NCI-H2227 treated with DMSO at 0.1 percent for 48 hours (cell line): Measurements from ENCODE around the gene LENG9.
"Not testable (repeated sequence)": the region's sequence is repeated elsewhere in the genome, so short reads cannot be mapped to it uniquely, and the experiment has no call there.

ENCODE experiments used
- DNase-seq: peaks from one replicate; lab custom pipeline; 2025; lab: John Stamatoyannopoulos, UW

LENG9 gene

DNA sequence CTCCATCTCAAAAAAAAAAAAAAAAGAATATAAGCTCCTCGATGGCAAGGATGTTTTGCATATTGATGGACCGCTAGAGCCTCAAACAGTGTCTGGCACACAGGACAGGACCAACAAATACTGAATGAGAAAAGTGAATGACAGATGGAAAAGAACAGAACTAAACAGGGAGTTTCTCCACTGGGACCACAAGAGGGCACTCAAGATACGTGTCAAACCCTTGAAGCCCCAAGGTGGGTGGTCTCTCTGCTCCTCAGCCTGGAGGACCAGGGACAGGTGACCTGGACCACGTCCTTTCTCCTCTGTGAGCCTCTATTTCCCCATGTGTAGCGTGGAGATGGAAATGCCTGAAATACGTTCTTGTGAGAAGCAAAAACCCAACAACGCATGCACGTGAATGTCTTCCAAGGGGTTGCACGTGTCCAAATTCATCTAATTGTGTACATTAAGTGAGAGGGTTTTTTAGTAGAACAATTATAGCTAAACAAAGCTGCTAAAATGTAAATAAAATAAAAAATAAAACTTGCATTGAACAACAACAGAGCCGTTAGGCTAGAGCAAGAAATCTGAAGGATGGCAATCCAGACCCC is 15.2 kb upstream of the LENG9 start:
- DNase-seq: peak; percentile 81

DNA sequence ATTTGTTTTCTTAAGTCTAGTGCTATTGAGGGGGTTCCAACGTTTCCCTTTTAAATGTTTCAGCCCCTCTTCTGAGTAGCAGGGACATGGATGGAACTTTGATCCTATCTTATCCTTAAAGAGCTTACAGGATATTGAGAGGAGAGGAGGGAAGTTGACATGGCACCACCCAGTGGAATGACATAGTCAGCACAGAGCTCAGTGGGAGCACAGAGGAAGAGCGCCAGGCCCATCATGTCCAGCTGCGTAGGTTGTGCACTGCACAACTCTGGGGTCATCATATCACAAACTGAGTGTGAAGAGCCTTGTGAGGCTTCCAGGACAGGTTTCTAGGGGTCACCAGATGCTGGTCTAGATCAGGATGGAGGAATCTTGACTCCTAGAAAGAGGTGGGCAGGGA is 14.1 kb upstream of the LENG9 start:
- no peak for DNase-seq

DNA sequence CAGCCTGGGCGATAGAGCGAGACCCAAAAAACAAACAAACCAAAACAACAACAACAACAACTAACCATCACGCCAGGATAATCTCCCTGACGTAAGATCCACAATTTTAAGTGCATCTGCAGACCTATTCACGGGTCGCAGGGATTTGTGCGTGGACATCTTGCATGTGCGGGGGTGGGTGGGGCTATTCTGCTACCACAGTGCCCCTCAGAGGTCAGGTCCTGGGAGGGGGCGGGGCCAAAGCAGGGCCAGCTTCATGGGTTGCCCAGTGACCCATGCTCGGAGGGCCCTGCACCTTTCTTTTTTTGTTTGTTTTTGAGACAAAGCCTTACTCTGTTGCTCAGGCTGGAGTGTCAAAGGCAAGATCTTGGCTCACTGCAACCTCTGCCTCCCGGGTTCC is 12.1 kb upstream of the LENG9 start:
- DNase-seq: no peak

DNA sequence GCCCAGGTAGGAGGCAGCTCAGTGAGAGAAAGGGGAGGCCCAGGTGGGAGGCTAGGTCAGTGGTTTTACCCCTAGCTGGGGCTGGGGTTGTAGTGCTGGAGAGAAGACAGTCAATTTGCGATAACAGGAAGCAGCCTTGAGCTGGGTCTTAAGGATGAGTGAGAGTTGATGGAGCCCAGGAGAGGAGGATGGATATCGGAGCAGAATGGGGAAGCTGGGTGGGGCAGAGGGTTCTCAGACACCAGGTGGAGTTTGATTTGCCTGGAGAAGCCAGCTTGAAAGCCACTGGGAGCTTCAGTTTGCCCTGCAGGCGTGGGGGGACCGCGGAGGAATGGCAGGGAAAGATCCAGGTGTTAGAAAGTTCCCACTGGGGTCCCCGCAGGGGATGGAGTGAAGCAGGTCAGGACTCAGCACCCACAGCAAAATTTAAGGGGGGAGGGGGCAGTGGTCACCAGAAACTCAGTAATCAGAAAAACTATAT is 10.4 kb upstream of the LENG9 start:
- DNase-seq: no peak

DNA sequence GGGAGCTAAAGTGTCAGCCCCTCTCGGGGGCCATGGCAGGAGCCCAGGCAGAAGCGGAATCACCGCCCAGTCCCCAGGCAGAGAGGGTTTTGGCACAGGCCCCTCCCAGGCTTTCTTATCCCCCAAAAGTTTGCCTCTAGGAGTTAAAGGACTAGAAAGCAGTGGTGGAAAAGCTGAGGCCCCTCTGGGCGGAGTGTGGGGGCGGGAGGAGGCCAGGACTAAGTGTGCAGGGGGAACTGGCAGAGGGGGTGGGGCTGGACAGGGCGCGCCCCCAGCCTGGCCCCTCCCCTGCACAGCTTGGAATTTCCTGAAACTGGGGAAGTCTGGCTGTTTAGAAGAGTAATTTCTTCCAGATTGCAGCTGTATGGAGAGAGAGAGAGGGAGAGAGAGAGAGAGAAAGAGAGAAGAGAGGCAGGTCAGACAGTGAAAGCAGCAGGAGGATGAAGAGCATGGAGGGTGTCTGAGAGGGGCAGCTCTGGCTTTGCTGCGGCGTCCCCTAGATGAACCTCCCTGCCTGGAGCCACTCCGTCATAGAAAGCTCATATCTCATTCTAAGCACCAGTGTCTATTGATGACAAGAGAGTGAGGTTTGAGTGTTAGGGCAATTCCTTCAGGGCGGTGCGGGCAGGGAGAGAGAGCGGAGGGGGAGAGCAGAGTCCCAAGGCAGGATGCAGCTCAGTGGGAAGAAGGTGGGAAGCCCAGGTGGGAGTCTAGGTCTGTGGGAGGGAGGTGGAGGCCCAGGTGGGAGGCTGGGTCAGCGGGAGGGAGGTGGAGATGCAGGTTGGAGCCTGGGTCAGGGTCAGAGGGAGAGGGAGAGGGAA is 9.7 kb upstream of the LENG9 start, which contains the start of gene CDC42EP5:
TSS of gene CDC42EP5 (minus strand) at position 226 of the 821 bp plus-strand sequence. CDS start 7,749 bp downstream, outside the sequence.
- DNase-seq: no peak

DNA sequence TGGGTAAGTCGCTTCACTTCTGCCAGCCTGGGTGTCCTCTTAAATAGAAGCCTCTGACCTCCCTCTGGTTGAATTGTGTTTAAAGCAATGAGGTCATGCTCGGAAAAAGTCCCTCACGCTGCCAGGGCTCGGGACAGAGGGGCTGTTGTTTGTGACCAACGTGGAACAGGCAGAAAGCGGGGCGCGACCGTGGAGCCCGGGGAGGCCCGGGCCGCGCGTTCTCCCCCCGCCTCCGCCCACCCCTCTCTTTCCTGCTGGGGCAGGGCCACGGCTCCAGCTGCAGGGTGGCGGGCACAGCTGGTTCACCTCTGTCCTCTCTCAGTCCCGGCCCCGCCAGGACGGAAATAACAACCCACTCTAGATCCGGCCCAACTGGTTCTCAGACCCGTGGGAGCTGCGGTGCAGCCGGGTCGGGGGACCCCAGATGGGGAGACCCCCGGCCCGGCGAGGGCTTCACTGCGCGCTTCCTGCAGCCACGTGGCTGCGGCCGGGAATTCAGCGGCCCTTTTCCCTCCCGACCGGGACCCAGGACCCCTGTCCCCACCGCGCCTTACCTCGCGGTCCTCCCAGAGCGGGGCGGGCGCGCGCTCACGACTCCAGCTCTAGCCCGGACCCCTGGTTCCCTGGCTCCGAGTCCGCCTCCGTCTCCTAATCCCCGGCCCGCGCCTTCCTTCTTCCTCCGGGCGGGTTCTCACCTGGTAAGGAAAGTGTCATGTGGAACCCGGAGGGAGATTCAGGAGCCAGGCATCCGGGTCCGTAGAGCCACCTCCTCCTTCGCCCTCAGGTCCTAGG is 7.6 kb upstream of the LENG9 start:
- DNase-seq: no peak

DNA sequence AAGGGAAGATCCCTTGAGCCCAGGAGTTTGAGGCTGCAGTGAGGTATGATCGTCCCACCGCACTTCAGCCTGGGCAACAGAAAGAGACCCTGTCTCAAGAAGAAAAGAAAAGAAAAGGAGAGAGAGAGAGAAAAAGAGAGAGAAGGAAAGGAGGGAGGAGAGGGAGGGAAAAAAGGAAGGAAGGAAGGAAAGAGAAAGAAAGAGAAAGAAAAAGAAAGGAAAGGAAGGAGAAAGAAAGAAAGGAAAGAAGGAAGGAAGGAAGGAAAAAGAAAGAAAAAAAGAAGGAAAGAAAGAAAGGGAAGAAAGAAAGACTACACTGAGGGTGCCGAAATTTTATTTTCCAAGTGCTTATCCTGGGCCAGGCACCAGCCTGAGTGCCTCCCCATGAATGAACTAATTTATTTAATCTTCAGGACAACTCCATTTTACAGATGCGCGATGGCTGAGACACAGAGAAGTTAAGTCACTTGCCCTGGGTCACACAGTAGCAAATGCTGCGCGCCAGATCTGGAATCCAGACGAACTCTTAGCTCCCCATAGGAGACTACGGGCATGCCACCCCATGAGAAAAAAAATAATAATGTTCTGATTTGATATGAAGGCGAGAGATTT is 6.8 kb upstream of the LENG9 start:
- no peak for DNase-seq

DNA sequence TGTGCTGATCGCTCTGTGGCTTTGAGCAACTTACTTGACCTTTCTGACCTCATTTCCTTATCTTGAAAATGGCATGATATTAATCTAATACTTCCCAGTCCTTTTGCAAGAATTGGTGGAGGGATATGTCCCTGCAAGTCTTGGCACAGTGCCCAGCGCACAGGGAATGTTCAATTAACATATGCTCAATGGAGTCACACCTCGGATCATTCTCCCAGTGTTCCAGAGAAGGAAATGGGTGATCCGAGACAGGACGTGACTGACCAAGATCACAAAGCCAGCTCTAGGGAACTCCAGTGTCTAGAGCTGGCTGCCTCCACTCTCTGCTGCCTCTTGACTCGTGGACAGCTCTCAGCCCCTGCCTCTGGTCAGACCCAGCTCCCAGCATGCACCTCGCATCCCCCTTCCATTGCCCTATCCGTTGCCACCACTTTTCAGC is 5.9 kb upstream of the LENG9 start:
- no peak for DNase-seq

DNA sequence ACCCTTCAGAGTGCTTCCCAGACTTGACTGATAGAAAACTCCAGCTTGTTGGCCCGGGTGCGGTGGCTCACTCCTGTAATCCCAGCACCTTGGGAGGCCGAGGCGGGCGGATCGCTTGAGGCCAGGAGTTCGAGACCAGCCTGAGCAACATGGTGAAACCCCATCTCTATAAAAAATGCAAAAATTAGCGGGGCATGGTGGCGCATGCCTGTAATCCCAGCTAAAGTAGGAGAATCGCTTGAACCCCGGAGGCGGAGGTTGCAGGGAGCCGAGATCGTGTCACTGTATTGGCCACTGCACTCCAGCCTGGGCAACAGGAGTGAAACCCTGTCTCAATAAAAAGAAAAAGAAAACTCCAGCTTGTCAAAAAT is 2.5 kb upstream of the LENG9 start:
- not testable (repeated sequence) for DNase-seq

DNA sequence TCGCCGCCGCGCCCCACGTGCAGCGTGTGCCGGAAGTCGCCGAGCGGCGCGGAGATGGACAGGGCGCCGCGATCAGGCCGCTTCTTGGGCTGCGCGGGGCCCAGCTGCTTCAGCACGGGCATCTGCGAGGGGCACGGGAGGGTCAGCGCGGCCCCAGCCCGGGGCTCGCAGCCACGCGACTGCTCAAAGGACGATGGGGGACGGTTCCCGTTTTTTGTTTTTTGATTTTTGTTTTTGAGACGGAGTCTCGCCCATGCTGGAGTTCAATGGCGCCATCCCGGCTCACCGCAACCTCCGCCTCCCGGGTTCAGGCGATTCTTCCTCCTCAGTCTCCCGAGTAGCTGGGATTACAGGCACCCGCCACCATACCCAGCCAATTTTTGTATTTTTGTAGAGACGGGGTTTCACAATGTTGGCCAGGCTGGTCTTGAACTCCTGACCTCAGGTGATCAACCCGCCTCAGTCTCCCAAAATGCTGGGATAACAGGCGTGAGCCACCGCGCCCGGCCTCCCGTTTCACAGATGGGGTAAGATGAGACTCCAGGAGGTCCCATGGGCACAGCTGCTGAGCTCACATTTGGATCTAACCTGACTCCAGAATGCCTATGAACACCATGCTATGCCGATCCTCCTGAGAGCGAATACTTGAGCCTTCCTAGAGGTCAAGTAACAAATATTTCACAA is 2.0 kb upstream of the LENG9 start:
- no peak for DNase-seq

DNA sequence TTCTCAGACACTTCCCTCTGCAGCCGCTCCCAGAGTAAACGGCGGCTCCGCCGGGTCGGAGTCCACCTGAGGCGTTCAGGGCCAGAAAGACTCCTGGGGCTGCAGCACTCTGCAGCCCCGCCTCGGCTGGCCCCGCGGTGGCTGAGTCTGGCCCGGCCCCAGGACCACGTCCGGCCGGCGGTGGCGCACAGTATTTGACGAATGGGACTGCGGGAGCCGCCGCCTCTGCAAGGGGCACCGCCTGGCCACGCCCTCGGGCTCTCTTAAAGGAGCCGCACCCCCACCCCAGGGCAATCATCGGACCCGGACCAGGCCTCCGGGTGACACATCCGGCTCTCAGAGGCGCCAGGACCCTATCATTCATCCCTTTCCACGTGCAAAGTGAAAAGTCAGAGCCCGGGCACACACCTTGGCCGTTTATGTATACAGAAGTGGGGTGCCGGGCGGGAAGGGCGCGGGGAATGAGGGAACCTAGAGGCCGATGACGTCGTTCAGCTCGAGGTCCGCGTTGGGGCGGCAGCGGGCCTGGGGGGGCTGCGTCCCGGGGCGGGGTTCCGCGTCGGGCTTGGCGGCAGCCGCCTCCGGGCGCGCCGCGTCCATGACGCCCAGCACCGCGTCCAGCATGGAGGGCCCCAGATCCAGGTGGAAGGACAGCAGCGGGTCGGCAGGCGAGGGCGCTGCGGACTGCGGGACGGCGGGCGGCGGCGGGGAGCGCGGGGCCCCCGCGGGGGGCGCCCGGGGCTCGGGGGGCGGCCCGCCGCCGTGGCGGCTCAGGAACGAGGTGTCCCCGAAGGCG is 1.2 kb upstream of the LENG9 start:
- peak; percentile 94 for DNase-seq

DNA sequence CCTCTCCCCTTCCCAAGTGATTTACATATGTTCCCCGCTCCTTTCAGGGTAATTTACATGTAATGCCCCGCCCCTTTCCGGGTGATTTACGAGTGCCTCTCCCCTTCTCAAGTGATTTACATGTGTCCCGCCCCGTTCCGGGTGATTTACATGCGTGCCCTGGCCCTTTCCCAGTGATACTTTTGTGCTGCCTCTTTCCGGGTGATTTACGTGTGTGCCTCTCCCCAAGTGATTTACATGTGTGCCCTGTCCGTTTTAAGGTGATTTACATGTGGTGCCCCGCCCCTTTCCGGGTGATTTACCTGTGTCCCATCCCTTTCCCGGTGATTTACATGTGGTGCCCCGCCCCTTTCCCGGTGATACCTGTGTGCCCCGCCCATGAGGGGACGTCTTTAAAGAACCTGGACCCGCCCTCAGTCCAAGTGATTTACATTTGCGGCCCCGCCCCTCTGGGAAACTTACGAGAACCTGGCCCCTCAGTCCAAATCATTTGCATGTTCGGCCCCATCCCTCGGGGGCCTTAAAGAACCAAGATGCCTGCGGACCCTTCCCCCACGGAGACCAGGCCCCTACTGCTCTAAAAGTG is 559 bp upstream of the LENG9 start:
- DNase-seq: peak; percentile 81

DNA sequence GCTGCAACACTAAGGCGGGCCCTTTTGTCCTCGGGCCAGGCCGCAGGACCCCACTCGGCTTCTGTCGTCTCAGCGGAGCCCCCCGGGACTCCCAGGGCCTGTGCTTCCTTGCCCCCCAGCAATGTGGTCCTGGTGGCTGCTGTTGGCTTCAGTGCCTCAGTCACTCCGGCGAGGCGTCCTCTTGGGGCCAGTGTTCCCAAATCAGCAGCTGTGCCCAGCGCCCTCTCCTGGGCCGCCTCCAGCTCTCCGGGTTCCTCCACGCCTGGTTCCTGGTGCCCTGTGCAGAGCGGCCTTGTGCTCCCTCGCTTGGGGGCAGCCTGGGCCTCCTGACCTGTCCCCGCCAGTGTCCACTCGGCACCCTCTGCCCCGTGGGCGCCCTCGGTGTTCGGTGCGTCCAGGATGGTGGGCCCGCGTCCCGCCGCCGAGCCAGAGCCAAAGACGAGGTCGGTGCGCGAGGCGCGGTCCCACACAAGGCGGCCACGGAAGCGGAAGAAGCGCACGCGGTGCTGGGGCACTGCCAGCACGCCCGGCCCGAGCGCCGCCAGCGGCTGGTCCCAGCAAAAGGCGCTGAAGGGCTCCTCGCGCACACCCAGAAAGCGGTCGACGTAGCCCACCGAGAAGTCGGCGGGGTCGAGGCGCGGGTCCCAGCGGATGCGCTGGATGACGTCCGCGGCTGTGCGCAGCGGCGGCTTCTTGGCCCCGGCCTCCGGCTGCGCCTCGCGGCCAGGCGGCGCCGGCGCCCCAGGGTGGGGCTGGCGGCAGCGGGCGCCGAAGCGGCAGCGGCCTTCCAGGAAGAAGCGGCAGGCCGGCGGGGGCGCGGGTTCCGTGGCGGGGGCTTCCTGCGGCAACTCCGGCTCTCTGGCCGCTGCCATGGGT is 685 bp downstream of the LENG9 start:
- DNase-seq: no peak

DNA sequence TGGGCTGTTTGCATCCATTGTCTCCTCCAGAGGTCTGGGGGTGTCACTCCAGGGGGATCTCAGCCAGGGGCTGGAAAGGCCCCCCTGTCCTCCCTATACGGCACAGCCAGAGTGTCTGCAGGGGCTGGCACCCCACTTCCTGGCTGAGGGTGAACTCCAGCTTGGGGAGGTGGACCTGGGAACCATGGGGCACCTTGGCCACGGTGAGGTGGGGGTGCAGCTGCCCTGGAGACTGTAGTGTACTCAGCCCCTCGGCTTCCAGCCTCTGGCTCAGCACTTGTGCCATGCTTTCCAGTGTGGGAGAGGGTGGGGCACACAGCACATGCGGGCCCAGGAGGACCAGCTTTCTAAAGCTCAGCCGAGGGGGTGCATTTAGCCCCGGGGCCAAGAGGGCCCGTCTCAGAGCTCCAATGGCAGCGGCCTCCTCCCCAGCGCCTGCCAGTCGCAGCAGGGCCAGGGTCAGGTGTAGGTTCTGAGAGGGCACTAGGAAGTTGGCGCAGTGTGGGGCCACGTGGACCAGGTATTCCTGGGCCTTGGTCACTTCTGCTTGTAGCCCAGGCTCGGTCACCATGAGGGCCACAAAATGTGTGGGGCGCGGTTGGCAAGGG is 1.4 kb downstream of the LENG9 start:
- DNase-seq: no peak

DNA sequence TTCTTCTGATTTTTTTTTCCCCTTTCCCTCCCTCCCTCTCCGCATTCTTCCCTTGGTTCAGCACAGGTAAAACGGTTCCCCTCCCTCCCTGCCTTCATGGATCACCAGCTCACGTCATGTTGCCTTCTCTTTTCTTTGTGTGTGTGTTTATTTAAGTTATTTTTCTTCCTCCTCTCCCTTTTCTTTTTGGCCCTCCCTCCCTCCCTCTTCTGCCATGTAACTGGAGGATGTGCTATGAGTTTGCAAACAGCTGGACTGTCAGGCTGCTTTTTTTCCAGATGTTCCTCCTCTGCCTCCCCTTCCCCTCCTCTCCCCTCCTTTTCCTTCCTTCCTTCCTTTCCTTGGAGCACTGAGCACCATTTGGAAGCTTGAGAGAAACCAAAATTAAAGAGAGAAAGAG is 2.0 kb downstream of the LENG9 start:
- no peak for DNase-seq

DNA sequence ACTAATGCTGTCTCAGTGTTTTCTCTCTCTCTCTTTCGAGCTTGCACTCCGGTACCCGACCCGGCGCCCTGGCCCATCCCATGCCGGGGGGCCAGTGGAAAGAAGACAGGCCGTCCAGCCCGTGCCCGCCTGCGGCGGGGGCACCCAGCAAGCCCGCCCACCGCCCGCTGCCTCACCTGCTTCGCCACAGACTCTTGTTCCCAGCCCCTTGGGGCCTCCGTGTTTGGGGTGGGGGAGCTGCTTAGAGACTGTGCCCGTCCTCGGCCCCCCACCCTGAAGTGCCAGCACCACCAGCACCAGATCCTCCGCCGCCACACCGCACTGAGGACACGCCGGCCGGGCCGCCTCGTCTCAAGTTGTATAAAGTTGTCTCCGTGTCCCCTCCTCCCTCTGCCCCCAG is 2.4 kb downstream of the LENG9 start:
- DNase-seq: no peak

DNA sequence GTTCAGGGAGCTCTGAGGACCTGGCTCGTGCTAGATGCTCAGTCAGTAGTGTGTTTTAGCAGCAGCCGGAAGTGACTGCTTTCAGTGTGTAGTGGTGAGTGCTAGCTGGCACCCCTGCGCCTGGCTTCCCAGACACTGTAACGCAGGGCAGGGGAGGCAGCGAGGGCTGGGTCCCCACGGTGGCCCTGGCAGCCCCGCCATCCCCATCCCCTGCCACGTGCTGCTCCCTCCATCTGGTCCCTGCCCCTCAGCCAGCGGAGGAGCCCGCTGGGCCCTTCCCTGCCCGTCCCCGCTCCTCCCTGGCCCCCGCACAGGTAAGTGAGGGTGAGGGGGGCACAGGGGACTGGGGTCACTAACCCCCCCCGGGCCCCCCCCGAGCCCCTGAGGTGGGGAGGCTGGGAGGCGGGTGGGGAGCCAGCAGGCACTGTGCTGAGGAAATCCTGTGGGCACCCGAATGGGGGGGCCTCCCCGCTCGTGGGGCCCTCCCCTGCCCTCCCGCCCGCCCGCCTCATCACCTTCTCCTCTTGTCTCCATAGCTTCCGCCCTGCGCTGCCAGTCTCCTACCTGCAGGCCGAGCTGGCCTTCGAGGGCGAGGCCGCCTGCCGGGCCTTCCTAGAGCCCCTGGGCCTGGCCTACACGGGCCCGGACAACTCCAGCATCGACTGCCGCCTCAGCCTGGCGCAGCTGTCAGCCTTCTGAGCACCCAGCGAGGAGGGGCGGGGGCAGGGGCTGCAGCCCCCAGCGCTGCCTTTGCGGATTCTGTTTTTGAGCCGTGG is 3.2 kb downstream of the LENG9 start:
- no peak for DNase-seq
